HCT116 (cell line): ENCODE data around the gene FAIM2. TPM values are rescaled to one million over a fixed set of nuclear protein-coding genes. Genes with fewer than 3 reads are reported as not detected.

Source experiments
- ATAC-seq: fragments of 200-7000 bp; cut with Tn5 transposase; 2 replicates; pipeline ENCODE4 v1.9.1; 2020; ENCODE audit warnings: mild to moderate bottlenecking, moderate library complexity
- BruUV-seq: library from RNA; stranded (reverse); fragments of 400-500 nt; replicated peaks from 2 replicates; lab custom pipeline; 2021; lab: Mats Ljungman, UMichigan
- CTCF ChIA-PET: fragments of 300-600 bp; sonication (Branson Sonifier 250); formaldehyde crosslinking; loops from one replicate; lab custom pipeline; 2021; ENCODE audit warnings: antibody characterized with exemption; lab: Charles Lee
- POLR2A ChIA-PET: fragments of 300-600, 350-600 bp; sonication (Branson Sonifier 250); formaldehyde crosslinking; loops from one replicate; lab custom pipeline; 2021; ENCODE audit warnings: antibody characterized with exemption; lab: Charles Lee
- RAD21 ChIA-PET, 2 experiments: fragments of 300-600 bp; sonication (Branson Sonifier 250); formaldehyde crosslinking; loops; one replicate each; lab custom pipeline; 2023; ENCODE audit warnings: low total read pairs in 2 of 2; ENCODE audit not compliant: uncharacterized antibody in 2 of 2, unreplicated experiment in 2 of 2, low non-redundant PET in 1 of 2; lab: Charles Lee
- DNase-seq: peaks from one replicate; pipeline ENCODE4 v3.0.0-alpha.2; 2010; ENCODE audit warnings: low read depth, low spot score
- H2AFZ ChIP-seq: fragments of 200-600 bp; shearing (Covaris generic), sonication (generic); 2 replicates; pipeline ENCODE4 v1.6.1; 2017; ENCODE audit warnings: low read depth, mixed run types, mixed read lengths, antibody characterized with exemption, low read length; ENCODE audit not compliant: poor library complexity, severe bottlenecking
- H3K27ac ChIP-seq: 2 replicates; pipeline ENCODE4 v1.5.1; 2012; ENCODE audit warnings: low read depth, low read length
- H3K27me3 ChIP-seq: fragments of 200-600 bp; sonication (generic); 2 replicates; pipeline ENCODE4 v1.6.1; 2016; ENCODE audit warnings: mixed run types, low read length, mixed read lengths; ENCODE audit not compliant: insufficient read depth
- H3K36me3 ChIP-seq, 2 experiments: fragments of 200-500 bp in 1 of 2; fragments of 200-600 bp in 1 of 2; sonication (Bioruptor generic) in 1 of 2; sonication (generic) in 1 of 2; 2 replicates each; pipeline versions ENCODE4 v1.5.1 to v1.6.1; 2014 to 2016; ENCODE audit warnings: low read length in 2 of 2, inconsistent platforms in 1 of 2, mixed read lengths in 1 of 2, mixed run types in 1 of 2; ENCODE audit not compliant: insufficient read depth in 2 of 2, control insufficient read depth in 1 of 2
- H3K4me1 ChIP-seq, 2 experiments: fragments of 200-600 bp in 1 of 2; sonication (generic) in 1 of 2; 2 replicates each; pipeline versions ENCODE4 v1.5.1 to v1.6.1; 2012 to 2017; ENCODE audit warnings: low read length in 2 of 2, inconsistent platforms in 1 of 2, mild to moderate bottlenecking in 1 of 2, mixed read lengths in 1 of 2, mixed run types in 1 of 2, moderate library complexity in 1 of 2; ENCODE audit not compliant: insufficient read depth in 2 of 2, control insufficient read depth in 1 of 2
- H3K4me2 ChIP-seq: fragments of 200-600 bp; sonication (generic); 2 replicates; pipeline ENCODE4 v1.6.1; 2017; ENCODE audit warnings: mixed run types, low read length, mixed read lengths
- H3K4me3 ChIP-seq, 2 experiments: fragments of 200-600 bp in 1 of 2; sonication (generic) in 1 of 2; replicated peaks in 1 of 2; 2 replicates each; pipeline ENCODE4 v1.5.1; 2011 to 2016; ENCODE audit warnings: low read length in 2 of 2, control low read depth in 1 of 2, low read depth in 1 of 2, mild to moderate bottlenecking in 1 of 2, mixed read lengths in 1 of 2, mixed run types in 1 of 2
- H3K79me2 ChIP-seq: fragments of 200-600 bp; sonication (generic); 2 replicates; pipeline ENCODE4 v1.6.1; 2017; ENCODE audit warnings: mild to moderate bottlenecking, mixed run types, low read length, moderate library complexity, mixed read lengths; ENCODE audit not compliant: insufficient read depth
- H3K9ac ChIP-seq: fragments of 200-600 bp; sonication (generic); 2 replicates; pipeline ENCODE4 v1.6.1; 2016; ENCODE audit warnings: low read length, mixed read lengths
- H3K9me2 ChIP-seq: fragments of 200-600 bp; sonication (generic), shearing (Covaris generic); 2 replicates; pipeline ENCODE4 v1.6.1; 2017; ENCODE audit warnings: mixed run types, mild to moderate bottlenecking, moderate library complexity; ENCODE audit not compliant: insufficient read depth
- H3K9me3 ChIP-seq, 2 experiments: fragments of 200-500 bp in 1 of 2; fragments of 200-600 bp in 1 of 2; sonication (Bioruptor generic) in 1 of 2; sonication (generic) in 1 of 2; 2 replicates each; pipeline ENCODE4 v1.6.1; 2014 to 2017; ENCODE audit warnings: low read length in 2 of 2, mixed read lengths in 2 of 2, inconsistent platforms in 1 of 2, low read depth in 1 of 2, mild to moderate bottlenecking in 1 of 2, mixed run types in 1 of 2, moderate library complexity in 1 of 2; ENCODE audit not compliant: control insufficient read depth in 1 of 2, insufficient read depth in 1 of 2
- H4K20me1 ChIP-seq: fragments of 200-600 bp; sonication (generic), shearing (Covaris generic); 2 replicates; pipeline ENCODE4 v1.6.1; 2017; ENCODE audit warnings: mixed run types, mild to moderate bottlenecking, moderate library complexity; ENCODE audit not compliant: insufficient read depth
- ATF3 ChIP-seq: IDR thresholded peaks from 2 replicates; pipeline ENCODE4 v1.6.1; 2012
- CBX3 ChIP-seq: IDR thresholded peaks from 2 replicates; pipeline ENCODE4 v1.6.1; 2012; ENCODE audit warnings: low read depth
- CEBPB ChIP-seq: IDR thresholded peaks from 2 replicates; pipeline ENCODE4 v1.6.1; 2012; ENCODE audit warnings: low read depth
- EGR1 ChIP-seq: IDR thresholded peaks from 2 replicates; pipeline ENCODE4 v1.6.1; 2012; ENCODE audit warnings: low read depth
- ELF1 ChIP-seq: IDR thresholded peaks from 2 replicates; pipeline ENCODE4 v1.6.1; 2012; ENCODE audit warnings: low read depth, borderline replicate concordance
- EZH2phosphoT487 ChIP-seq: fragments of 200-600 bp; IDR thresholded peaks from 2 replicates; pipeline ENCODE4 v1.6.1; 2018; ENCODE audit warnings: antibody characterized with exemption, borderline replicate concordance
- JUND ChIP-seq: IDR thresholded peaks from 2 replicates; pipeline ENCODE4 v1.6.1; 2012
- MAX ChIP-seq: IDR thresholded peaks from 2 replicates; pipeline ENCODE4 v1.6.1; 2012
- POLR2AphosphoS5 ChIP-seq: IDR thresholded peaks from 2 replicates; pipeline ENCODE4 v1.6.1; 2011; ENCODE audit warnings: mild to moderate bottlenecking, low read depth, low read length, moderate library complexity
- RAD21 ChIP-seq: IDR thresholded peaks from 2 replicates; pipeline ENCODE4 v1.6.1; 2012; ENCODE audit warnings: low read depth, mild to moderate bottlenecking
- REST ChIP-seq: IDR thresholded peaks from 2 replicates; pipeline ENCODE4 v1.6.1; 2012; ENCODE audit warnings: low read depth
- SIN3A ChIP-seq: IDR thresholded peaks from 2 replicates; pipeline ENCODE4 v1.6.1; 2012; ENCODE audit warnings: low read depth
- SP1 ChIP-seq: IDR thresholded peaks from 2 replicates; pipeline ENCODE4 v1.6.1; 2012; ENCODE audit warnings: low read depth
- SRF ChIP-seq: IDR thresholded peaks from 2 replicates; pipeline ENCODE4 v1.6.1; 2012; ENCODE audit warnings: low read depth
- TCF7L2 ChIP-seq: IDR thresholded peaks from 2 replicates; pipeline ENCODE4 v1.7.0; 2011; ENCODE audit warnings: borderline replicate concordance, inconsistent platforms; ENCODE audit not compliant: insufficient read depth, insufficient read length; ENCODE audit errors: extremely low read depth
- YY1 ChIP-seq: IDR thresholded peaks from 2 replicates; pipeline ENCODE4 v1.6.1; 2011; ENCODE audit warnings: low read length, low read depth, moderate library complexity, mild to moderate bottlenecking; ENCODE audit not compliant: insufficient replicate concordance; ENCODE audit errors: extremely low read depth
- ZFX ChIP-seq: fragments of 450-650 bp; IDR thresholded peaks from 2 replicates; pipeline ENCODE4 v1.6.1; 2017
- ZNF274 ChIP-seq: fragments of 200-500 bp; sonication (Bioruptor generic); IDR thresholded peaks from 2 replicates; pipeline ENCODE4 v1.6.1; 2014; ENCODE audit warnings: mild to moderate bottlenecking, low read depth, low read length, inconsistent platforms
- intact Hi-C: fragments of 100-400 bp; cut with micrococcal nuclease; formaldehyde crosslinking; loops from 2 replicates; pipeline ENCODE4 v1.10.0; 2022
- total RNA-seq: library from RNA; stranded (reverse); gene quantifications from one replicate; pipeline ENCODE4 v1.2.1, GENCODE V29; 2021; ENCODE audit not compliant: unreplicated experiment

The FAIM2 gene
- total RNA-seq, 1 experiment from 2014 or later, result not detected

- POLR2A ChIA-PET, result no interaction called here
- H3K9me2 ChIP-seq, result no peaks in the 10 kb centered on the region
- no peaks in the 10 kb centered on the region for H3K79me2 ChIP-seq
- no peak for DNase-seq
- H4K20me1 ChIP-seq, result no peaks in the 10 kb centered on the region
- no peak overlapping the region for H3K4me2 ChIP-seq
- intact Hi-C loops, result loop anchor here (5.0 kb wide), 2 partner anchors 97 to 187 kb away; partner anchors contain the start of gene ASIC1
- H3K36me3 ChIP-seq, result no peaks in the 10 kb centered on the region
- no peak overlapping the region for H2AFZ ChIP-seq
- H3K27me3 ChIP-seq, result no peaks in the 10 kb centered on the region
- H3K4me3 ChIP-seq, result no peak overlapping the region
- TF ChIP-seq POLR2AphosphoS5, result no peak
- no peak for TF ChIP-seq SIN3A
- TF ChIP-seq CEBPB, result no peak
- TF ChIP-seq YY1, result no peak
- TF ChIP-seq SP1, result no peak
- TF ChIP-seq ZFX, result no peak
- TF ChIP-seq EZH2phosphoT487, result no peak
- TF ChIP-seq JUND, result no peak
- TF ChIP-seq CBX3, result no peak
- no peak for TF ChIP-seq ATF3
- no peak for TF ChIP-seq EGR1
- no peak for TF ChIP-seq ELF1
- TF ChIP-seq RAD21, result no peak
- TF ChIP-seq REST, result no peak
- TF ChIP-seq MAX, result no peak
- TF ChIP-seq SRF, result no peak
- no peak for TF ChIP-seq ZNF274
- no peak for TF ChIP-seq TCF7L2
- H3K9me3 ChIP-seq, result no peaks in the 10 kb centered on the region
- no peak for ATAC-seq
- RAD21 ChIA-PET, result interaction anchor here in 1 of 2 experiments (1.7 kb wide), 1 partner anchor 75 kb away, joined by 3 read pairs; no protein-coding TSS in a partner anchor
- CTCF ChIA-PET, result interaction anchor here (1.2 to 1.5 kb wide), 2 partner anchors 76 to 201 kb away, joined by 5 to 6 read pairs; no protein-coding TSS in a partner anchor
- H3K4me1 ChIP-seq, result peaks cover 0 to 11% of the 10 kb centered on the region in 2 experiments; a peak in 1 of 4 replicates
- H3K27ac ChIP-seq, result no peak overlapping the region
- no peak overlapping the region for H3K9ac ChIP-seq
- no TSS peak for BruUV-seq
These were observed 33.7 kb downstream of the FAIM2 start for GRCh38 chr12:49869816-49870500.
